NCI-H2196 (cell line): ENCODE results near the gene TP53TG3D.
"Not testable (repeated sequence)": the region's sequence is repeated elsewhere in the genome, so short reads cannot be mapped to it uniquely, and the experiment has no call there.

ENCODE experiments used
- DNase-seq: peaks from one replicate; lab custom pipeline; 2025; ENCODE audit not compliant: unreplicated experiment; lab: John Stamatoyannopoulos, UW

Gene TP53TG3D

GRCh38 chr16:32252986-32253385 lies at the start of gene TP53TG3D:
Gene TP53TG3D (plus strand): TSS chr16:32253286. CDS start chr16:32253354, 68 bp downstream.
- DNase-seq, result not testable (repeated sequence)

GRCh38 chr16:32253507-32253906 lies 421 bp downstream of the TP53TG3D start:
- not testable (repeated sequence) for DNase-seq

GRCh38 chr16:32261526-32261925 lies 8.4 kb downstream of the TP53TG3D start:
- not testable (repeated sequence) for DNase-seq

GRCh38 chr16:32263552-32263951 lies 10.5 kb downstream of the TP53TG3D start:
- DNase-seq, result not testable (repeated sequence)

GRCh38 chr16:32281910-32282309 lies 28.8 kb downstream of the TP53TG3D start:
- not testable (repeated sequence) for DNase-seq

GRCh38 chr16:32283024-32283423 lies 29.9 kb downstream of the TP53TG3D start:
- not testable (repeated sequence) for DNase-seq

GRCh38 chr16:32283917-32284495 lies 30.9 kb downstream of the TP53TG3D start:
- DNase-seq, result not testable (repeated sequence)

GRCh38 chr16:32284800-32285796 lies 32.0 kb downstream of the TP53TG3D start:
- not testable (repeated sequence) for DNase-seq

- not testable (repeated sequence) for DNase-seq
Observed at GRCh38 chr16:32286193-32286592, 33.1 kb downstream of the TP53TG3D start.

- DNase-seq, result not testable (repeated sequence)
Observed at GRCh38 chr16:32287743-32288142, 34.7 kb downstream of the TP53TG3D start.

- DNase-seq, result not testable (repeated sequence)
Observed at GRCh38 chr16:32289197-32289596, 36.1 kb downstream of the TP53TG3D start.

GRCh38 chr16:32302776-32303175 lies 49.7 kb downstream of the TP53TG3D start:
- DNase-seq, result not testable (repeated sequence)
